Measurements from ENCODE around the gene CA10. TPM values are rescaled to one million over a fixed set of nuclear protein-coding genes. Genes with fewer than 3 reads are reported as not detected.

The CA10 gene
- total RNA-seq, 2 donors from 2014 or later: 0.91 TPM; not detected in 1

- H3K4me3 ChIP-seq: no peak overlapping the region
- H3K27ac ChIP-seq: no peak overlapping the region
- no peaks in the 10 kb centered on the region for H3K4me1 ChIP-seq (replicated peaks)
- no peaks in the 10 kb centered on the region for H3K36me3 ChIP-seq
- H3K9me3 ChIP-seq: no peaks in the 10 kb centered on the region
- no peaks in the 10 kb centered on the region for H3K27me3 ChIP-seq (replicated peaks; ENCODE audit: insufficient read depth)
- no peak for TF ChIP-seq POLR2A (IDR thresholded peaks at IDR 0.05)
- intact Hi-C loops (cut with DNase I): no loop called here
- no peak for DNase-seq (ENCODE audit: low spot score)
- 11% methylated on average over 2 of the region's 2 CpGs for WGBS
These were observed 204.2 kb downstream of the CA10 start for GRCh38 chr17:51954232-51954765.

GRCh38 chr17:51951741-51952140 is 206.8 kb downstream of the CA10 start:
- no peak overlapping the region for H3K4me3 ChIP-seq
- H3K27ac ChIP-seq: no peak overlapping the region
- DNase-seq (ENCODE audit: low spot score): no peak
- no peaks in the 10 kb centered on the region for H3K36me3 ChIP-seq
- intact Hi-C loops (cut with DNase I): no loop called here
- TF ChIP-seq POLR2AphosphoS5 (IDR thresholded peaks at IDR 0.05): no peak
- TF ChIP-seq POLR2A (IDR thresholded peaks at IDR 0.05): no peak
- no peak for TF ChIP-seq CTCF (IDR thresholded peaks at IDR 0.05)
- H3K27me3 ChIP-seq (replicated peaks; ENCODE audit: insufficient read depth): no peaks in the 10 kb centered on the region
- H3K9me3 ChIP-seq: no peaks in the 10 kb centered on the region
- WGBS: 11% methylated on average over 2 of the region's 2 CpGs
- H3K4me1 ChIP-seq (replicated peaks): no peaks in the 10 kb centered on the region

- no peaks in the 10 kb centered on the region for H3K27me3 ChIP-seq (replicated peaks; ENCODE audit: insufficient read depth)
- H3K4me1 ChIP-seq (replicated peaks): no peaks in the 10 kb centered on the region
- 86% methylated on average over 4 of the region's 4 CpGs for WGBS
- TF ChIP-seq CTCF (IDR thresholded peaks at IDR 0.05) (no peak), POLR2A (IDR thresholded peaks at IDR 0.05) (no peak), POLR2AphosphoS5 (IDR thresholded peaks at IDR 0.05) (no peak)
- no peak for DNase-seq (ENCODE audit: low spot score)
- no peaks in the 10 kb centered on the region for H3K36me3 ChIP-seq
- H3K9me3 ChIP-seq: no peaks in the 10 kb centered on the region
- no peak overlapping the region for H3K4me3 ChIP-seq
- intact Hi-C loops (cut with DNase I): no loop called here
- no peak overlapping the region for H3K27ac ChIP-seq
These were observed 210.4 kb downstream of the CA10 start for GRCh38 chr17:51948128-51948527.

DNA sequence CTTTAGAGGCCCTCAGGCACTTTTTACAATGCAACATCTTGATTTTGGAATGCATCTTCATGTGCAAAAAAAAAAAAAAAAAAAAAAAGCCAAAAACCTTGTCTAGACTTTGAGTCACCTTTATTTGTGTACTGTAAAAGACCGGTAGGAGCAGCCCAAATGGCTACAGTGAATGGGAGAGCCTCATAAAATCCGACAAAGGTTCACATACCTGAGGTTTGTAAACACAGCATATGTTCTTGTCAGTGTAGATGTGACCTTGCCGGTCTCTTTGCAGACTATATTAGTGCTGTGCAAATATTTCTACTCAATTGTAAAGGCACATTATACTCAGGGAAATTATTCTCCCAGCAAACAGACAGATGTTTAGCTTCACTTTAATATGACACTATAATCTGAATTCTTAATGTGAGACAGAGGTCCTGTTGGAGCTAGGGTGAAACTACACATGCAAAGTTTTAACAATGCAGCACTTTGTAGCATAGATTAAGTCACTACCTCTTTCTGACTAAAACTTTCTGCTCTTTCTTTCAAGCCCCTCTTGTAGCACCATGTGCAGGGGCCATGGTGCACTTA is 211.3 kb downstream of the CA10 start:
- Histone ChIP-seq H3K27me3 (replicated peaks; ENCODE audit: insufficient read depth) (no peaks in the 10 kb centered on the region), H3K36me3 (no peaks in the 10 kb centered on the region), H3K4me3 (no peak overlapping the region), H3K4me1 (replicated peaks) (no peaks in the 10 kb centered on the region), H3K9me3 (no peaks in the 10 kb centered on the region), H3K27ac (no peak overlapping the region)
- TF ChIP-seq POLR2A (IDR thresholded peaks at IDR 0.05) (no peak), POLR2AphosphoS5 (IDR thresholded peaks at IDR 0.05) (peak; percentile 73), CTCF (IDR thresholded peaks at IDR 0.05) (no peak)
- peak; percentile 61 for DNase-seq (ENCODE audit: low spot score)
- intact Hi-C loops (cut with DNase I): no loop called here
- WGBS: 18% methylated on average over 3 of the region's 3 CpGs

DNA sequence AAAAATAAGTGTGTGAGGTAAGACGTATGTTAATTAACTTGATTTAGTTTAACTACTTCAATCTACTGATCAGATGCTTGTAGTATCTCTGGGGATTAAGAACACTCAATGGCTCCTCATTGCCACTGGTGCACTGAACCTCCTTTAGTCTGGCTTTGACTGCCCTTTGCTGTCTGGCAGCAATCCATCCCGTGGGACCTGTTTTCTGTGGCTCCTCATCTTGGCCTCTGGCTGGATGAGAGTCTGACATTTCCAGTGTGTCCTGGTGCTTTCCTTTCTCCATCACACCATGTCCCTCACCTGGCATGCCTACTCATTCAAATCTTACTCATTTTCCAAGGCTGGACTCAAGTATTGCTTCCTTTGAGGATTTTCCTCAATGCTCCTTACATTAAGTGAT is 212.2 kb downstream of the CA10 start:
- TF ChIP-seq CTCF (IDR thresholded peaks at IDR 0.05) (no peak), POLR2AphosphoS5 (IDR thresholded peaks at IDR 0.05) (no peak), POLR2A (IDR thresholded peaks at IDR 0.05) (no peak)

More for the DNA sequence above, 212.2 kb downstream of the CA10 start:
- intact Hi-C loops (cut with DNase I): no loop called here
- Histone ChIP-seq H3K27ac (no peak overlapping the region), H3K27me3 (replicated peaks; ENCODE audit: insufficient read depth) (no peaks in the 10 kb centered on the region), H3K9me3 (no peaks in the 10 kb centered on the region), H3K36me3 (no peaks in the 10 kb centered on the region), H3K4me1 (replicated peaks) (no peaks in the 10 kb centered on the region), H3K4me3 (no peak overlapping the region)
- 81% methylated on average over 2 of the region's 2 CpGs for WGBS
- no peak for DNase-seq (ENCODE audit: low spot score)
